Activated naive CD8-positive, alpha-beta T cell (primary cell): ENCODE data around the gene RABGAP1.

Source experiments
- H3K27ac Mint-ChIP-seq: one replicate; pipeline ENCODE4 v1.8.0; 2021; ENCODE audit warnings: mixed read lengths
- H3K27me3 Mint-ChIP-seq: one replicate; pipeline ENCODE4 v1.8.0; 2021; ENCODE audit warnings: mixed read lengths
- H3K36me3 Mint-ChIP-seq: one replicate; pipeline ENCODE4 v1.8.0; 2021; ENCODE audit warnings: mixed read lengths
- H3K4me1 Mint-ChIP-seq: one replicate; pipeline ENCODE4 v1.8.0; 2021; ENCODE audit warnings: low read depth, mixed read lengths
- H3K4me3 Mint-ChIP-seq: one replicate; pipeline ENCODE4 v1.8.0; 2021; ENCODE audit warnings: mild to moderate bottlenecking, mixed read lengths
- H3K9me3 Mint-ChIP-seq: one replicate; pipeline ENCODE4 v1.8.0; 2021; ENCODE audit warnings: low read depth, mixed read lengths

The RABGAP1 gene

DNA sequence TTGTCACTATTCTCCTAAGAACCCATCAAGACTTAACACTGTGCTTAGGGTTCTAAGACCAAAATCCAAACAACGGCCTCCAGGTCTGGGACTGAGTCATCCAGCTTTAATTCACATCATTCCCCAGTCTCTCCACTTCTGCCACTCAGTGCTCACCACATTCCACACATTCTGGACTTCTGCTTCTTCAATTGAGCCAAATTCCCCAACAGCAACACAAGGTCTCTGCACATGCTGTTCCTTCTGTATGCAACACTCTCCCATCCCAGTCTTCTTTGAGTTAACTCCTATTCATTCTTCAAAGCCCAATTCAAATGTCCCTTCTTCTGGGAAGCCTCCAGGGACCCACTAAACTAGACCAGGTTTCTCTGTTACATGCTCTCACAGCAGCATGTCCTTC, 190.4 kb downstream of the RABGAP1 start:
- no peaks in the 10 kb centered on the region for H3K9me3 Mint-ChIP-seq
- H3K36me3 Mint-ChIP-seq = peaks cover 14% of the 10 kb centered on the region
- no peak overlapping the region for H3K4me3 Mint-ChIP-seq
- H3K27me3 Mint-ChIP-seq = no peaks in the 10 kb centered on the region
- H3K4me1 Mint-ChIP-seq = no peaks in the 10 kb centered on the region
- no peak overlapping the region for H3K27ac Mint-ChIP-seq

DNA sequence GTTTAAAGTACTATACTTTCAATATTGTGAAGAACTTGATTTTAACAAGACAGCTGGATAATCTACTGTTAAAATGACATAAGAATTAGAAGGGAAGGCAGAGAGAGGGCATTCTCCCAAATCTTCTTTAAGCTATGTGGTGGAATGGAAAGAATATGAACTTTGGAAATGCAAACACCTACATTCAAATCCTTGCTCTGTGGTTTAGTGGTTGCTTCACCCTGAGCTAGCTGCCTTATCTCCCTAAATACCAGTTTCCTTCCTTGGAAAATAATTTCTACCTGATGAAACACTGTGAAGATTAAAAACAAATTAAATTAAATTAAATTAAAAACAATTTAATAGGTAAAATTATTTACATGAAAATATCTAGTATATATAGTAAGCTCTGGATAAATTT, 191.2 kb downstream of the RABGAP1 start:
- H3K36me3 Mint-ChIP-seq = peaks cover 16% of the 10 kb centered on the region
- H3K27me3 Mint-ChIP-seq = no peaks in the 10 kb centered on the region
- no peaks in the 10 kb centered on the region for H3K9me3 Mint-ChIP-seq
- H3K4me1 Mint-ChIP-seq = no peaks in the 10 kb centered on the region
- no peak overlapping the region for H3K27ac Mint-ChIP-seq
- no peak overlapping the region for H3K4me3 Mint-ChIP-seq

DNA sequence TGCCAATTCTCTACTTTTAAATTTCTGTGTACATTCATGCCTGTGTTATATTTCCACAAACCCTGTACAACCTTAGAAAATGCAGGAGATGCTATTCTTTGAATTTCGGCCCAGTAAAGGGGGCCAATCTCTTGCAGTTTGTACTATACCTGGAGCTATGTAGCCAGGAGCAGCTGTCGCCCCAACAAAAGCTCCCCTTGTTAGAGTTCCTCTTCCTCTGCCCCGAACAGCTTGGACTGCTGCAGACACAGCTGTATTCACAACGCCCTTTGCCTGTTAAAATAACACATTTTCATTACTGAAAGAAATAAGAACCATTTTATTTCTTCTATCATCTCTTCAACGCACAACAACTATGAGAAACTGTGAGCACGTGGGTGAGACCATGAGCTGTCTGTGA, 191.9 kb downstream of the RABGAP1 start:
- no peak overlapping the region for H3K27ac Mint-ChIP-seq
- H3K4me3 Mint-ChIP-seq = no peak overlapping the region
- no peaks in the 10 kb centered on the region for H3K4me1 Mint-ChIP-seq
- H3K27me3 Mint-ChIP-seq = no peaks in the 10 kb centered on the region
- no peaks in the 10 kb centered on the region for H3K9me3 Mint-ChIP-seq
- peaks cover 17% of the 10 kb centered on the region for H3K36me3 Mint-ChIP-seq

DNA sequence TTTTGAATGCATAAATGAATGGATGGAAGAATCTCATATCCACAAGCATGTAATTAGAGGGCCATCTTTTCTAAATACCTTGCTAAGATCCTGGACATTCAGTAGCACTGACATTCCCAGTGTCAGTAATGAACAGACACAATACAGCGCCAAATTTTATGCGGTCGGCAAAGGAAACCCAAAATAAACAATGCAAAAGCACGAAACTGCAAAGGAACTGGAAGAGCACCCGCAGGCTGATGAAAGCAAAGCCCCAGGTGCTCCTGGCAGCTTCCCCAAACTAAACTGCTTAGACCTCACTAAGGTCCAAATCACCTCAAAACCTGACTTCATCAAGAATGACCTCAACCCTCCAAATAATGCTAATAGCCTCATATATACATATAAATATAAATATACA, 194.6 kb downstream of the RABGAP1 start:
- Mint-ChIP-seq H3K27me3 (no peaks in the 10 kb centered on the region), H3K36me3 (peaks cover 16% of the 10 kb centered on the region), H3K4me3 (no peak overlapping the region), H3K9me3 (no peaks in the 10 kb centered on the region), H3K4me1 (no peaks in the 10 kb centered on the region), H3K27ac (no peak overlapping the region)

DNA sequence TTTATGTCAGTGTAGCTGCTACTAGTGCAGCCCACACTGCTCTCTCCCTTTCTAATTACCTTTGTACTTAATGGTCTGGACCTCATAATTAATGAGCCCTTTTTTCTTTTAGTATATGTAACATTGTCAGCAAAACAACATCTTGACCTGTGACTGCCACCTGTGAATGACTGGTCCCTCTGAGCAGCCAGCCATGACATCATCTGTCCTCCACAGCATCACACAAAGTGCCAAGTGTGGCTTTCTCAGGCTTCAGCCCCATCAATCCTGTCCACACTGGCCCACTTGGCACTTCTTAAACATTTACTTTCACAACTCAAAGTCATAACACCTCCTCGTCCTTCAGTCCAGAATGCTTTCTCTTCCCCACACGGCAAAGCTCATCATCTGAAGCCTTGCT, 197.3 kb downstream of the RABGAP1 start:
- Mint-ChIP-seq H3K4me1 (no peaks in the 10 kb centered on the region), H3K9me3 (no peaks in the 10 kb centered on the region), H3K27me3 (no peaks in the 10 kb centered on the region), H3K4me3 (no peak overlapping the region), H3K36me3 (peaks cover 20% of the 10 kb centered on the region), H3K27ac (no peak overlapping the region)

DNA sequence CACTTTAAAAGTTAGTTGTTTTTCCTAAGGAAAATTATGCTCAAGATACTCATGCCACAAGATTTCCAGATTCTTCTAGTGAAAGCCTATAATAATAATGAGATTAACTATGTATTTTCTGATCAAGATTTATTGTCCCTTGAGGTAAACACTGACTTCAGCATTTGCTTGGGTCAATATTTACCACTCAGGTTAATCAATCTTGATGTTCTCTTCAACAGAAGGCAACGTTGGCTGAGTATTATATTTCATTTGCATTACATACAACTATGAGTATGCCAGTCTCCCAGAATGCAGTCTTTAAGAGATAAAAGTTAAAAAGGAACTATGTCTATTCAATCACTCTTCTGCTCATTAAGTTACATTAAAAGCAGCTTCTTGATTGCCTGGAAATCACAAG, 208.2 kb downstream of the RABGAP1 start:
- Mint-ChIP-seq H3K4me3 (no peak overlapping the region), H3K27me3 (no peaks in the 10 kb centered on the region), H3K9me3 (no peaks in the 10 kb centered on the region), H3K4me1 (no peaks in the 10 kb centered on the region), H3K36me3 (peaks cover 23% of the 10 kb centered on the region), H3K27ac (no peak overlapping the region)

DNA sequence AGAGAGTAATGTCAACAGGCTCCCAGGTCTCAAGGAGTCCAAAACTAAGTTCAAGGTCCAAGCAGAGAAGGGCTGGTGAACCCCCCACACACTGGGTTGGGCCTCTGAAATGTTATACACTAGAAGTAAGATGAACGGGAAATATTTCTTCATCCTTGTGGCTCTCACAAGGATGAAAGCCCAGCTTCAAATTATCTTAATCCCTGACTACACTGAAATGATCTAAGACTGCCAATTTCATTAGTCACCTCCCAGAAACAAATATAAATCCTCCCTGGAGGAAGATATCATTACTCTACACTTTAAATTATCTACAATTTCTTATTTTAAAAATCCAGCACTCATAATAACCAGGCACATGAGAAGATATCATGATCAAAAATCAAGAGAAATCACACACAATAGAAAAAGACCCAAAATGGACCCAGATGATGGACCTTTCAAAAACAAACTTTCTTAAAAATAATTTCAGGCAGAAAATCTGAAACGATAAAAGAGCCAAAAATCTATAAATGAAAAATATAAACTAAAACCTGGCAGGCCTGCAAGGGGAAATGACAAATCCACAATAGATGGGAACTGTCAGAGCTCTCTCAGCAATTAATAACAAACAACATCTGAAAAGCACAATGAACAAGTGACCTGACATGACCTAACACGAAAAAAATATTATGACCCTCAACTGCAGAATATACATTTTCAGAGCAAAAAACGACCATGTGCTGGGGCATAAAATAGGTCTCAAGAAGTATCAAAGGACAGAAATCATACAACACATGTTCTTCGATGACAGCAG, 210.1 kb downstream of the RABGAP1 start:
- H3K27ac Mint-ChIP-seq = no peak overlapping the region
- H3K4me1 Mint-ChIP-seq = no peaks in the 10 kb centered on the region
- H3K4me3 Mint-ChIP-seq = no peak overlapping the region
- no peaks in the 10 kb centered on the region for H3K27me3 Mint-ChIP-seq
- peaks cover 15% of the 10 kb centered on the region for H3K36me3 Mint-ChIP-seq
- H3K9me3 Mint-ChIP-seq = no peaks in the 10 kb centered on the region
